Keratinocyte (primary cell): ENCODE results near the gene KICS2. TPM values are rescaled to one million over a fixed set of nuclear protein-coding genes. Genes with fewer than 3 reads are reported as not detected.

Experiments used
- DNase-seq: peaks from one replicate; pipeline ENCODE4 v3.0.0-alpha.2; 2011; ENCODE audit warnings: low read depth, missing footprints, low spot score
- FAIRE-seq: peaks from 2 replicates; lab custom pipeline; 2011; peaks lifted over from hg19 to GRCh38; lab: Jason Lieb, UNC
- H2AFZ ChIP-seq: 2 replicates; pipeline ENCODE4 v1.6.0; 2012; ENCODE audit warnings: low read length, control low read depth, inconsistent platforms; ENCODE audit not compliant: control insufficient read depth
- H3K27ac ChIP-seq: 2 replicates; pipeline ENCODE4 v1.5.1; 2011; ENCODE audit warnings: low read length; ENCODE audit not compliant: control insufficient read depth, insufficient read depth
- H3K27me3 ChIP-seq: 3 replicates; pipeline ENCODE4 v1.6.0; 2011; ENCODE audit warnings: low read length; ENCODE audit not compliant: control insufficient read depth, insufficient read depth; ENCODE audit errors: extremely low read depth
- H3K36me3 ChIP-seq, 2 experiments: 2 replicates in 1 of 2; 3 replicates in 1 of 2; pipeline ENCODE4 v1.5.1; 2011; ENCODE audit warnings: low read length in 2 of 2, mild to moderate bottlenecking in 1 of 2; ENCODE audit not compliant: control insufficient read depth in 2 of 2, insufficient read depth in 2 of 2; ENCODE audit errors: extremely low read depth in 1 of 2
- H3K4me1 ChIP-seq: 3 replicates; pipeline ENCODE4 v1.5.1; 2011; ENCODE audit warnings: low read length; ENCODE audit not compliant: control insufficient read depth, insufficient read depth; ENCODE audit errors: extremely low read depth
- H3K4me2 ChIP-seq: 3 replicates; pipeline ENCODE4 v1.6.0; 2011; ENCODE audit warnings: low read depth, low read length; ENCODE audit not compliant: control insufficient read depth, insufficient read depth; ENCODE audit errors: extremely low read depth
- H3K4me3 ChIP-seq, 3 experiments: fragments of 200-600 bp in 1 of 3; sonication (generic) in 1 of 3; 2 replicates in 2 of 3; 3 replicates in 1 of 3; pipeline ENCODE4 v1.5.1; 2011 to 2016; ENCODE audit warnings: low read length in 3 of 3, mild to moderate bottlenecking in 3 of 3, control low read depth in 2 of 3, inconsistent platforms in 1 of 3, low read depth in 1 of 3, mixed read lengths in 1 of 3, mixed run types in 1 of 3, moderate library complexity in 1 of 3; ENCODE audit not compliant: control insufficient read depth in 2 of 3, insufficient read depth in 2 of 3; ENCODE audit errors: extremely low read depth in 1 of 3
- H3K79me2 ChIP-seq: 2 replicates; pipeline ENCODE4 v1.6.0; 2012; ENCODE audit warnings: low read length; ENCODE audit not compliant: control insufficient read depth, insufficient read depth
- H3K9ac ChIP-seq: 3 replicates; pipeline ENCODE4 v1.6.0; 2011; ENCODE audit warnings: low read length; ENCODE audit not compliant: control insufficient read depth, insufficient read depth; ENCODE audit errors: extremely low read depth
- H3K9me1 ChIP-seq: 3 replicates; pipeline ENCODE4 v1.6.0; 2011; ENCODE audit warnings: low read length; ENCODE audit not compliant: control insufficient read depth, insufficient read depth; ENCODE audit errors: extremely low read depth
- H3K9me3 ChIP-seq: 2 replicates; pipeline ENCODE4 v1.5.1; 2012; ENCODE audit warnings: low read depth, low read length; ENCODE audit not compliant: control insufficient read depth
- H4K20me1 ChIP-seq: 3 replicates; pipeline ENCODE4 v1.6.0; 2011; ENCODE audit warnings: low read length; ENCODE audit not compliant: control insufficient read depth, insufficient read depth; ENCODE audit errors: extremely low read depth
- EZH2 ChIP-seq: IDR thresholded peaks from one replicate; pipeline ENCODE4 v1.6.1; 2012; ENCODE audit warnings: inconsistent platforms, mild to moderate bottlenecking, low read length, moderate library complexity
- dilution Hi-C: fragments of 300-500 bp; cut with MboI; formaldehyde crosslinking; loops from one replicate; pipeline ENCODE4 v1.7.0; 2020; ENCODE audit warnings: low sequenced_read_pairs; ENCODE audit not compliant: extremely low pct_ligation_motif_present
- polyA plus RNA-seq, 5 experiments: library from polyadenylated mRNA; depleted of rRNA in 3 of 5; stranded (reverse) in 3 of 5; stranded (forward) in 1 of 5; unstranded in 1 of 5; fragments of >200 nt; gene quantifications; 1 replicate in 1 of 5; 2 replicates in 3 of 5; 3 replicates in 1 of 5; pipeline versions ENCODE4 v1.2.1 to v1.2.3, GENCODE V29; 2011 to 2012; ENCODE audit warnings: missing spikeins in 2 of 5, low read depth in 1 of 5, low replicate concordance in 1 of 5
- TF ChIP-seq, protein P1 (sequence below), 3 experiments: IDR thresholded peaks in 1 of 3; conservative IDR thresholded peaks in 1 of 3; optimal IDR thresholded peaks in 1 of 3; 2 replicates in 2 of 3; 3 replicates in 1 of 3; pipeline versions ENCODE3 to v1.5.1; 2011; ENCODE audit warnings: low read length in 3 of 3, mild to moderate bottlenecking in 3 of 3, moderate library complexity in 2 of 3, control low read depth in 1 of 3, inconsistent platforms in 1 of 3; ENCODE audit not compliant: insufficient read depth in 2 of 3; ENCODE audit errors: extremely low read depth in 1 of 3

The KICS2 gene
- polyA plus RNA-seq, 1 donor (not counting 4 experiments of a cell fraction or from before 2014, with no cell fraction given), result 6.2 TPM

DNA sequence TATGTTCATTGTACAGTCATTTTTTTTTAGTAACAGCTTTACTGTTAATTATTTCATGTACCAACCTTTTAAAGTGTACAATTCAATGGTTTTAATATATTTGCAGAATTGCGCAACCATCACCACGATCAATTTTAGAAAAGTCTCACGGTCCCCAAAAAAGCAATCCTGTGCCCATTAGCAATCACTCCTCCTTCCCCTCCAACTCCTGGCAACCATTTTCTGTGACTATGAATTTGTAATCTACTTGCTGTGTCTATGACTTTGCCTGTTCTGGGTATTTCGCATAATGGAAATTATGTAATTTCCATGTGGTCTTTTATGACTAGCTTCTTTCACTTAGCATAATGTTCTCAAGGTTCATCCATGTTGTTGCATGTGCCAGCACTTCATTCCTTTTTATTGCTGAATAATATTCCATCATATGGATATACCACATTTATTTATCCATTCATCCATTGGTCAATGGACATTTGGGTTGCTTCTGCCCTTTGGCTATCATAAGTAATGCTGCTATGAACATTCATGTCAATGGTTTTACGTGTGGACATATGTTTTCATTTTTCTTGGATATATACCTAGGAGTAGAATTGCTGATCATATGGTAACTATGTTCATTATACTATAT, 9.9 kb downstream of the KICS2 start:
- H3K4me1 ChIP-seq, result no peaks in the 10 kb centered on the region
- H3K79me2 ChIP-seq, result no peaks in the 10 kb centered on the region
- H3K4me3 ChIP-seq, result no peak overlapping the region
- H3K4me2 ChIP-seq, result no peak overlapping the region
- dilution Hi-C loops, result no loop called here
- no peak for TF ChIP-seq EZH2
- TF ChIP-seq, protein P1, sequence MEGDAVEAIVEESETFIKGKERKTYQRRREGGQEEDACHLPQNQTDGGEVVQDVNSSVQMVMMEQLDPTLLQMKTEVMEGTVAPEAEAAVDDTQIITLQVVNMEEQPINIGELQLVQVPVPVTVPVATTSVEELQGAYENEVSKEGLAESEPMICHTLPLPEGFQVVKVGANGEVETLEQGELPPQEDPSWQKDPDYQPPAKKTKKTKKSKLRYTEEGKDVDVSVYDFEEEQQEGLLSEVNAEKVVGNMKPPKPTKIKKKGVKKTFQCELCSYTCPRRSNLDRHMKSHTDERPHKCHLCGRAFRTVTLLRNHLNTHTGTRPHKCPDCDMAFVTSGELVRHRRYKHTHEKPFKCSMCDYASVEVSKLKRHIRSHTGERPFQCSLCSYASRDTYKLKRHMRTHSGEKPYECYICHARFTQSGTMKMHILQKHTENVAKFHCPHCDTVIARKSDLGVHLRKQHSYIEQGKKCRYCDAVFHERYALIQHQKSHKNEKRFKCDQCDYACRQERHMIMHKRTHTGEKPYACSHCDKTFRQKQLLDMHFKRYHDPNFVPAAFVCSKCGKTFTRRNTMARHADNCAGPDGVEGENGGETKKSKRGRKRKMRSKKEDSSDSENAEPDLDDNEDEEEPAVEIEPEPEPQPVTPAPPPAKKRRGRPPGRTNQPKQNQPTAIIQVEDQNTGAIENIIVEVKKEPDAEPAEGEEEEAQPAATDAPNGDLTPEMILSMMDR (optimal IDR thresholded peaks at IDR 0.05 in 1 of 3, IDR thresholded peaks at IDR 0.05 in 1 of 3, conservative IDR thresholded peaks at IDR 0.05 in 1 of 3; ENCODE audit: extremely low read depth in 1 of 3, insufficient read depth in 2 of 3, low read length in 3 of 3), result no peak
- no peak overlapping the region for H3K9ac ChIP-seq
- H2AFZ ChIP-seq, result no peak overlapping the region
- no peak for DNase-seq
- no peak for FAIRE-seq
- H3K9me3 ChIP-seq, result no peaks in the 10 kb centered on the region
- H3K27ac ChIP-seq, result no peak overlapping the region
- H3K36me3 ChIP-seq, result peaks cover 4 to 16% of the 10 kb centered on the region in 2 experiments
- no peaks in the 10 kb centered on the region for H3K9me1 ChIP-seq
- H4K20me1 ChIP-seq, result no peaks in the 10 kb centered on the region
- H3K27me3 ChIP-seq, result no peaks in the 10 kb centered on the region

DNA sequence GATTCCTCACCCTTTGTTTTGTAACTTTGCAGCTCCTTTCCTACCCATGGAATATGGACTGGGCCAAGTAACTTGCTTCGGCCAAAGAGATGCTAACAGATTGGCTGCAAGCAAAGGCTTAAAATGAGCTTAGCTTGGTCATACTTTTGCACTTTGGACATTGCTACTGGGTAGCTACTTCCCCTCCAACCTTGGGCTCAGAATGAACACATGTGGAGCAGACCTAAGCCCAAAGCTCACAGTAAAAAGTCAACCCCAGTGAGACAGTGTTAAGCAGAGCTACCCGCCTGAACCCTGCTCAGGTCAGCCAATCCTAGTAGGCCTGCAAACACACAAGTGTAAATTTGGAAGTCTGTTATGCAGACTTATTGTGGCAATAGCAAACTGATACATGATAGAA, 14.6 kb downstream of the KICS2 start:
- DNase-seq, result no peak
- Histone ChIP-seq H3K79me2 (no peaks in the 10 kb centered on the region), H3K9me1 (no peaks in the 10 kb centered on the region), H4K20me1 (no peaks in the 10 kb centered on the region), H3K27ac (no peak overlapping the region), H3K9me3 (no peaks in the 10 kb centered on the region), H3K4me3 (no peak overlapping the region), H3K27me3 (no peaks in the 10 kb centered on the region), H2AFZ (no peak overlapping the region), H3K9ac (no peak overlapping the region), H3K4me1 (no peaks in the 10 kb centered on the region), H3K4me2 (no peak overlapping the region), H3K36me3 (peaks cover 2 to 6% of the 10 kb centered on the region in 2 experiments)
- no peak for TF ChIP-seq EZH2
- TF ChIP-seq, protein P1 (optimal IDR thresholded peaks at IDR 0.05 in 1 of 3, IDR thresholded peaks at IDR 0.05 in 1 of 3, conservative IDR thresholded peaks at IDR 0.05 in 1 of 3; ENCODE audit: extremely low read depth in 1 of 3, insufficient read depth in 2 of 3, low read length in 3 of 3), result no peak
- dilution Hi-C loops, result no loop called here
- FAIRE-seq, result no peak
